ENCODE measurements around the gene TOR1AIP1.
"Not testable (repeated sequence)": the region's sequence is repeated elsewhere in the genome, so short reads cannot be mapped to it uniquely, and the experiment has no call there.

The TOR1AIP1 gene

GRCh38 chr1:179882253-179883039 is at the start of gene TOR1AIP1:
Gene TOR1AIP1, plus strand, starts transcription at chr1:179882285. Its CDS starts 218 bp downstream, at chr1:179882503.
- peak; percentile 97 for DNase-seq

GRCh38 chr1:179836686-179837445 is 45.2 kb upstream of the TOR1AIP1 start:
- not testable (repeated sequence) for DNase-seq

- no peak for DNase-seq
Observed at GRCh38 chr1:179840107-179840506, 42.0 kb upstream of the TOR1AIP1 start.

GRCh38 chr1:179848233-179848632 is 33.9 kb upstream of the TOR1AIP1 start:
- DNase-seq = no peak

- DNase-seq = no peak
Observed at GRCh38 chr1:179853102-179853501, 29.0 kb upstream of the TOR1AIP1 start.

- not testable (repeated sequence) for DNase-seq
Observed at GRCh38 chr1:179855831-179856230, 26.3 kb upstream of the TOR1AIP1 start.

GRCh38 chr1:179856296-179856695 is 25.8 kb upstream of the TOR1AIP1 start:
- DNase-seq = no peak

- DNase-seq = no peak
Observed at GRCh38 chr1:179857009-179857408, 25.1 kb upstream of the TOR1AIP1 start.

GRCh38 chr1:179860652-179861051 is 21.4 kb upstream of the TOR1AIP1 start:
- no peak for DNase-seq

- DNase-seq = no peak
Observed at GRCh38 chr1:179865377-179865776, 16.7 kb upstream of the TOR1AIP1 start.

GRCh38 chr1:179866616-179867015 is 15.5 kb upstream of the TOR1AIP1 start:
- DNase-seq = no peak

GRCh38 chr1:179867493-179868330 is 14.4 kb upstream of the TOR1AIP1 start:
- DNase-seq = peak; percentile 72

- no peak for DNase-seq
Observed at GRCh38 chr1:179870870-179871269, 11.2 kb upstream of the TOR1AIP1 start.

- no peak for DNase-seq
Observed at GRCh38 chr1:179871940-179872339, 10.1 kb upstream of the TOR1AIP1 start.

- no peak for DNase-seq
Observed at GRCh38 chr1:179872558-179872957, 9.5 kb upstream of the TOR1AIP1 start.

- DNase-seq = no peak
Observed at GRCh38 chr1:179873438-179873851, 8.6 kb upstream of the TOR1AIP1 start.

GRCh38 chr1:179875596-179876299 is 6.3 kb upstream of the TOR1AIP1 start:
- no peak for DNase-seq

GRCh38 chr1:179876300-179876715 is 5.8 kb upstream of the TOR1AIP1 start:
- DNase-seq = no peak

GRCh38 chr1:179877586-179878265 is 4.4 kb upstream of the TOR1AIP1 start, which contains the start of gene TOR1AIP2:
Gene TOR1AIP2, minus strand, starts transcription at chr1:179877803. Its CDS starts 25,138 bp downstream, at chr1:179852665.
- DNase-seq = peak; percentile 85

GRCh38 chr1:179879797-179880196 is 2.3 kb upstream of the TOR1AIP1 start:
- DNase-seq = no peak

GRCh38 chr1:179881642-179882252 is 338 bp upstream of the TOR1AIP1 start:
- no peak for DNase-seq
